ENCODE results near the gene EZR. TPM values are rescaled to one million over a fixed set of nuclear protein-coding genes. Genes with fewer than 3 reads are reported as not detected.

EZR gene
- total and polyA plus RNA-seq, 11 donors, result 114 to 541 (median 161) TPM

- Histone ChIP-seq H3K36me3 (peaks cover 0 to 30% (median 26%) of the 10 kb centered on the region in 9 donors), H3K4me1 (peaks cover 0 to 57% (median 13%) of the 10 kb centered on the region in 12 donors), H3K9me3 (no peaks in the 10 kb centered on the region), H3K4me3 (no peak overlapping the region), H3K27ac (no peak overlapping the region), H3K27me3 (no peaks in the 10 kb centered on the region)
- TF ChIP-seq, protein P1, sequence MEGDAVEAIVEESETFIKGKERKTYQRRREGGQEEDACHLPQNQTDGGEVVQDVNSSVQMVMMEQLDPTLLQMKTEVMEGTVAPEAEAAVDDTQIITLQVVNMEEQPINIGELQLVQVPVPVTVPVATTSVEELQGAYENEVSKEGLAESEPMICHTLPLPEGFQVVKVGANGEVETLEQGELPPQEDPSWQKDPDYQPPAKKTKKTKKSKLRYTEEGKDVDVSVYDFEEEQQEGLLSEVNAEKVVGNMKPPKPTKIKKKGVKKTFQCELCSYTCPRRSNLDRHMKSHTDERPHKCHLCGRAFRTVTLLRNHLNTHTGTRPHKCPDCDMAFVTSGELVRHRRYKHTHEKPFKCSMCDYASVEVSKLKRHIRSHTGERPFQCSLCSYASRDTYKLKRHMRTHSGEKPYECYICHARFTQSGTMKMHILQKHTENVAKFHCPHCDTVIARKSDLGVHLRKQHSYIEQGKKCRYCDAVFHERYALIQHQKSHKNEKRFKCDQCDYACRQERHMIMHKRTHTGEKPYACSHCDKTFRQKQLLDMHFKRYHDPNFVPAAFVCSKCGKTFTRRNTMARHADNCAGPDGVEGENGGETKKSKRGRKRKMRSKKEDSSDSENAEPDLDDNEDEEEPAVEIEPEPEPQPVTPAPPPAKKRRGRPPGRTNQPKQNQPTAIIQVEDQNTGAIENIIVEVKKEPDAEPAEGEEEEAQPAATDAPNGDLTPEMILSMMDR (IDR thresholded peaks at IDR 0.05), result no peak
- no peak for TF ChIP-seq POLR2A (IDR thresholded peaks at IDR 0.05)
- no peak for DNase-seq
- 66 to 79% (median 74%) methylated on average over 7 of the region's 7 CpGs for WGBS, 4 donors
- intact Hi-C loops (cut with DNase I), result loop anchor here in 5 of 10 donors (5.0 to 10.0 kb wide), 3 partner anchors 87 to 183 kb away; no protein-coding TSS in a partner anchor
- no peak for ATAC-seq
Measured at GRCh38 chr6:158791274-158791855, 27.8 kb downstream of the EZR start.

- no peak for DNase-seq
- 59 to 62% (median 60%) methylated on average over 11 of the region's 11 CpGs for WGBS, 4 donors
- intact Hi-C loops (cut with DNase I), result loop anchor here in 1 of 10 donors (10.0 kb wide), 1 partner anchor 875 kb away; no protein-coding TSS in a partner anchor
- no peaks in the 10 kb centered on the region for H3K9me3 ChIP-seq
- no peak overlapping the region for H3K4me3 ChIP-seq
- TF ChIP-seq, protein P1 (IDR thresholded peaks at IDR 0.05), result no peak
- no peak for TF ChIP-seq POLR2A (IDR thresholded peaks at IDR 0.05)
- peak in 3 of 4 donors; percentile 45 to 55 (median 48) for ATAC-seq
- no peaks in the 10 kb centered on the region for H3K27me3 ChIP-seq
- no peak overlapping the region for H3K27ac ChIP-seq
- H3K4me1 ChIP-seq, result peaks cover 0 to 42% (median 13%) of the 10 kb centered on the region in 12 donors
- H3K36me3 ChIP-seq, result peaks cover 0 to 51% (median 47%) of the 10 kb centered on the region in 9 donors
Measured at GRCh38 chr6:158789115-158789917, 29.9 kb downstream of the EZR start.

- H3K4me1 ChIP-seq, result peaks cover 0 to 31% (median 11%) of the 10 kb centered on the region in 12 donors
- WGBS, 4 donors, result 79 to 92% (median 85%) methylated on average over 2 to 6 of the region's 6 CpGs
- no peak overlapping the region for H3K4me3 ChIP-seq
- TF ChIP-seq, protein P1 (IDR thresholded peaks at IDR 0.05), result no peak
- no peak for TF ChIP-seq POLR2A (IDR thresholded peaks at IDR 0.05)
- H3K27me3 ChIP-seq, result no peaks in the 10 kb centered on the region
- no peak overlapping the region for H3K27ac ChIP-seq
- intact Hi-C loops (cut with DNase I), result loop anchor here in 1 of 10 donors (10.0 kb wide), 1 partner anchor 877 kb away; no protein-coding TSS in a partner anchor
- ATAC-seq (no peak), DNase-seq (no peak)
- peaks cover 0 to 70% (median 66%) of the 10 kb centered on the region in 9 donors for H3K36me3 ChIP-seq
- H3K9me3 ChIP-seq, result no peaks in the 10 kb centered on the region
Measured at GRCh38 chr6:158787395-158787794, 31.8 kb downstream of the EZR start.
